Fibroblast of skin of left quadriceps (primary cell): ENCODE data around the gene SH3RF3.
A peak's percentile ranks its signal among the peaks of the same experiment; 100 is the strongest.

Experiments
- DNase-seq, 2 experiments: peaks; one replicate each; pipeline ENCODE4 v3.0.0-alpha.2; 2013; ENCODE audit warnings: low read depth in 2 of 2

Gene SH3RF3

GRCh38 chr2:109260116-109260855 lies 131.3 kb downstream of the SH3RF3 start:
- no peak for DNase-seq

- no peak for DNase-seq
These were observed 132.1 kb downstream of the SH3RF3 start for GRCh38 chr2:109260886-109261700.

- no peak for DNase-seq
These were observed 133.1 kb downstream of the SH3RF3 start for GRCh38 chr2:109261906-109262631.

GRCh38 chr2:109264595-109265328 lies 135.8 kb downstream of the SH3RF3 start:
- DNase-seq, result no peak

- no peak for DNase-seq
These were observed 136.4 kb downstream of the SH3RF3 start for GRCh38 chr2:109265369-109265768.

- DNase-seq, result no peak
These were observed 136.9 kb downstream of the SH3RF3 start for GRCh38 chr2:109265953-109266352.

GRCh38 chr2:109266496-109266895 lies 137.5 kb downstream of the SH3RF3 start:
- DNase-seq, result no peak

GRCh38 chr2:109266998-109267854 lies 138.2 kb downstream of the SH3RF3 start:
- DNase-seq, result no peak

- DNase-seq, result no peak
These were observed 139.9 kb downstream of the SH3RF3 start for GRCh38 chr2:109268916-109269315.

- DNase-seq, result no peak
These were observed 140.9 kb downstream of the SH3RF3 start for GRCh38 chr2:109269706-109270504.

- DNase-seq, result no peak
These were observed 141.7 kb downstream of the SH3RF3 start for GRCh38 chr2:109270505-109271312.

- DNase-seq, result no peak
These were observed 142.9 kb downstream of the SH3RF3 start for GRCh38 chr2:109271920-109272319.

GRCh38 chr2:109272461-109272860 lies 143.5 kb downstream of the SH3RF3 start:
- no peak for DNase-seq

GRCh38 chr2:109275120-109276012 lies 146.4 kb downstream of the SH3RF3 start:
- DNase-seq, result no peak

GRCh38 chr2:109277406-109277805 lies 148.4 kb downstream of the SH3RF3 start:
- DNase-seq, result no peak

GRCh38 chr2:109279243-109279860 lies 150.3 kb downstream of the SH3RF3 start:
- DNase-seq, result peak in 1 of 2 experiments; percentile 8

- DNase-seq, result no peak
These were observed 151.8 kb downstream of the SH3RF3 start for GRCh38 chr2:109280804-109281203.

GRCh38 chr2:109282360-109282759 lies 153.4 kb downstream of the SH3RF3 start:
- DNase-seq, result no peak
